DOHH2 (cell line): ENCODE data around the gene CDC25B.

Source experiments
- H3F3A ChIP-seq: fragments of 200-600 bp; sonication (generic), shearing (Covaris generic); 2 replicates; pipeline ENCODE4 v1.6.0; 2016; ENCODE audit warnings: antibody characterized with exemption, mild to moderate bottlenecking; ENCODE audit not compliant: control insufficient read depth, insufficient read depth
- H3K27ac ChIP-seq: fragments of 200-600 bp; sonication (generic); 2 replicates; pipeline ENCODE4 v1.5.1; 2014; ENCODE audit warnings: low read depth, mild to moderate bottlenecking, low read length, moderate library complexity
- H3K27me3 ChIP-seq: fragments of 200-600 bp; sonication (generic); 2 replicates; pipeline ENCODE4 v1.6.1; 2014; ENCODE audit warnings: mild to moderate bottlenecking, low read length, mixed read lengths; ENCODE audit not compliant: control insufficient read depth
- H3K36me3 ChIP-seq: fragments of 200-600 bp; sonication (generic); 2 replicates; pipeline ENCODE4 v1.6.1; 2014; ENCODE audit warnings: mild to moderate bottlenecking, low read length, moderate library complexity, mixed read lengths; ENCODE audit not compliant: control insufficient read depth
- H3K4me1 ChIP-seq: fragments of 200-600 bp; sonication (generic); 2 replicates; pipeline ENCODE4 v1.6.1; 2014; ENCODE audit warnings: mild to moderate bottlenecking, low read length, mixed read lengths; ENCODE audit not compliant: control insufficient read depth
- H3K4me2 ChIP-seq: fragments of 200-600 bp; sonication (generic); 2 replicates; pipeline ENCODE4 v1.6.0; 2014; ENCODE audit warnings: mild to moderate bottlenecking, low read length, moderate library complexity
- H3K4me3 ChIP-seq: fragments of 200-600 bp; sonication (generic); 2 replicates; pipeline ENCODE4 v1.5.1; 2014; ENCODE audit warnings: mild to moderate bottlenecking, low read length, mixed read lengths
- H3K79me2 ChIP-seq: fragments of 200-600 bp; sonication (generic); 2 replicates; pipeline ENCODE4 v1.6.1; 2014; ENCODE audit warnings: mild to moderate bottlenecking, low read length, mixed read lengths; ENCODE audit not compliant: control insufficient read depth
- H3K9me2 ChIP-seq: fragments of 200-600 bp; sonication (generic); replicated peaks from 2 replicates; pipeline ENCODE4 v1.6.1; 2014; ENCODE audit warnings: mild to moderate bottlenecking, low read length, mixed read lengths; ENCODE audit not compliant: control insufficient read depth
- H3K9me3 ChIP-seq: fragments of 200-600 bp; sonication (generic); 2 replicates; pipeline ENCODE4 v1.6.1; 2014; ENCODE audit warnings: antibody characterized with exemption, low read length, mixed read lengths; ENCODE audit not compliant: control insufficient read depth, insufficient read depth
- H4K20me1 ChIP-seq: fragments of 200-600 bp; sonication (generic); 2 replicates; pipeline ENCODE4 v1.6.0; 2014; ENCODE audit warnings: low read depth, mild to moderate bottlenecking, antibody characterized with exemption, low read length, moderate library complexity; ENCODE audit not compliant: control insufficient read depth, insufficient read depth
- EZH2phosphoT487 ChIP-seq: fragments of 200-600 bp; sonication (generic); IDR thresholded peaks from 2 replicates; pipeline ENCODE4 v1.6.1; 2017; ENCODE audit warnings: borderline replicate concordance, mild to moderate bottlenecking, antibody characterized with exemption, low read length, moderate library complexity, mixed read lengths
- TF ChIP-seq, protein P1 (sequence below): fragments of 200-600 bp; sonication (generic); IDR thresholded peaks from one replicate; pipeline ENCODE4 v1.5.1; 2014; ENCODE audit warnings: antibody characterized with exemption, mild to moderate bottlenecking, low read depth, low read length; ENCODE audit not compliant: poor library complexity, severe bottlenecking

The CDC25B gene

GRCh38 chr20:3749087-3749688 is 46.9 kb upstream of the CDC25B start:
- Histone ChIP-seq H3K9me2 (no peaks in the 10 kb centered on the region), H3K4me3 (no peak overlapping the region), H3K4me2 (no peak overlapping the region), H3K27me3 (peaks cover 5% of the 10 kb centered on the region; the same call in 1 of the 2 replicates), H3K36me3 (peaks cover 5% of the 10 kb centered on the region; the same call in 1 of the 2 replicates), H4K20me1 (no peaks in the 10 kb centered on the region), H3F3A (no peaks in the 10 kb centered on the region; the same call in 1 of the 2 replicates), H3K79me2 (no peaks in the 10 kb centered on the region), H3K27ac (no peak overlapping the region), H3K4me1 (no peaks in the 10 kb centered on the region), H3K9me3 (no peaks in the 10 kb centered on the region)
- TF ChIP-seq EZH2phosphoT487 = no peak
- TF ChIP-seq, protein P1, sequence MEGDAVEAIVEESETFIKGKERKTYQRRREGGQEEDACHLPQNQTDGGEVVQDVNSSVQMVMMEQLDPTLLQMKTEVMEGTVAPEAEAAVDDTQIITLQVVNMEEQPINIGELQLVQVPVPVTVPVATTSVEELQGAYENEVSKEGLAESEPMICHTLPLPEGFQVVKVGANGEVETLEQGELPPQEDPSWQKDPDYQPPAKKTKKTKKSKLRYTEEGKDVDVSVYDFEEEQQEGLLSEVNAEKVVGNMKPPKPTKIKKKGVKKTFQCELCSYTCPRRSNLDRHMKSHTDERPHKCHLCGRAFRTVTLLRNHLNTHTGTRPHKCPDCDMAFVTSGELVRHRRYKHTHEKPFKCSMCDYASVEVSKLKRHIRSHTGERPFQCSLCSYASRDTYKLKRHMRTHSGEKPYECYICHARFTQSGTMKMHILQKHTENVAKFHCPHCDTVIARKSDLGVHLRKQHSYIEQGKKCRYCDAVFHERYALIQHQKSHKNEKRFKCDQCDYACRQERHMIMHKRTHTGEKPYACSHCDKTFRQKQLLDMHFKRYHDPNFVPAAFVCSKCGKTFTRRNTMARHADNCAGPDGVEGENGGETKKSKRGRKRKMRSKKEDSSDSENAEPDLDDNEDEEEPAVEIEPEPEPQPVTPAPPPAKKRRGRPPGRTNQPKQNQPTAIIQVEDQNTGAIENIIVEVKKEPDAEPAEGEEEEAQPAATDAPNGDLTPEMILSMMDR = no peak

GRCh38 chr20:3749689-3750531 is 46.2 kb upstream of the CDC25B start:
- Histone ChIP-seq H3K4me1 (no peaks in the 10 kb centered on the region), H3F3A (no peaks in the 10 kb centered on the region), H4K20me1 (no peaks in the 10 kb centered on the region), H3K9me2 (no peaks in the 10 kb centered on the region), H3K27ac (no peak overlapping the region), H3K9me3 (no peaks in the 10 kb centered on the region), H3K36me3 (peaks cover 5% of the 10 kb centered on the region; the same call in 1 of the 2 replicates), H3K79me2 (no peaks in the 10 kb centered on the region), H3K4me2 (no peak overlapping the region), H3K27me3 (no peaks in the 10 kb centered on the region), H3K4me3 (no peak overlapping the region)
- TF ChIP-seq, protein P1 = peak; percentile 68
- no peak for TF ChIP-seq EZH2phosphoT487

DNA sequence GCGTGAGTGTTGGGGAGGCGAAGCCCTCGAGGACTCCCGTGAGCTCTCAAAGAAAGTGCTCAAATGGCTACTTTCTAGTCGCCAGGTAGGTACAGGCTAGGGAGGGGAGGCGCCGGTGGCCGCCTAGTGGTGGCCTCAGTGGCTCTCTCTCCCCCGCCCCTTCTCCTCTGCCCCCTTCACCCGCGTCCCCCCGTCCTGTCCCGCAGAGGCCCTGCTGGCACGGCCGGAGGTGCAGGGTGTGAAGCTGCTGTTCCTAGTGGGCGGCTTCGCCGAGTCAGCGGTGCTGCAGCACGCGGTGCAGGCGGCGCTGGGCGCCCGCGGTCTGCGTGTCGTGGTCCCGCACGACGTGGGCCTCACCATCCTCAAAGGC is 44.8 kb upstream of the CDC25B start:
- H3K4me3 ChIP-seq = no peak overlapping the region
- no peaks in the 10 kb centered on the region for H3K4me1 ChIP-seq
- H3K27ac ChIP-seq = no peak overlapping the region
- H4K20me1 ChIP-seq = no peaks in the 10 kb centered on the region
- H3K36me3 ChIP-seq = peaks cover 5% of the 10 kb centered on the region; the same call in 1 of the 2 replicates
- TF ChIP-seq, protein P1 = no peak
- TF ChIP-seq EZH2phosphoT487 = no peak
- no peaks in the 10 kb centered on the region for H3K79me2 ChIP-seq
- no peaks in the 10 kb centered on the region for H3K9me2 ChIP-seq
- no peaks in the 10 kb centered on the region for H3K9me3 ChIP-seq
- H3K27me3 ChIP-seq = no peaks in the 10 kb centered on the region
- no peaks in the 10 kb centered on the region for H3F3A ChIP-seq
- no peak overlapping the region for H3K4me2 ChIP-seq
